Mesothelial cell of epicardium (in vitro differentiated cells): ENCODE measurements around the gene TSPEAR. TPM values are rescaled to one million over a fixed set of nuclear protein-coding genes. Genes with fewer than 3 reads are reported as not detected.

Experiments used
- DNase-seq, 2 experiments: peaks; one replicate each; pipeline ENCODE4 v3.0.0; 2021; ENCODE audit warnings: low spot score in 2 of 2; ENCODE audit not compliant: unreplicated experiment in 2 of 2
- H3K27ac Mint-ChIP-seq: 2 replicates; pipeline ENCODE4 v1.8.0; 2021; ENCODE audit warnings: mixed read lengths
- H3K27me3 Mint-ChIP-seq: 2 replicates; pipeline ENCODE4 v1.8.0; 2021; ENCODE audit warnings: low read depth, mixed read lengths
- H3K36me3 Mint-ChIP-seq: 2 replicates; pipeline ENCODE4 v1.8.0; 2021; ENCODE audit warnings: mixed read lengths
- H3K4me1 Mint-ChIP-seq: 2 replicates; pipeline ENCODE4 v1.8.0; 2021; ENCODE audit warnings: mixed read lengths
- H3K4me3 Mint-ChIP-seq: 2 replicates; pipeline ENCODE4 v1.8.0; 2021; ENCODE audit warnings: mild to moderate bottlenecking, moderate library complexity, mixed read lengths
- H3K9me3 Mint-ChIP-seq: 2 replicates; pipeline ENCODE4 v1.8.0; 2021; ENCODE audit warnings: mixed read lengths
- CTCF ChIP-seq: fragments of 200-600 bp; sonication (generic); IDR thresholded peaks from one replicate; pipeline ENCODE4 v1.5.0; 2021; ENCODE audit warnings: antibody characterized with exemption; ENCODE audit not compliant: unreplicated experiment
- total RNA-seq: library from RNA; stranded (reverse); gene quantifications from 3 replicates; pipeline ENCODE4 v1.2.1, GENCODE V29; 2021

TSPEAR gene
- total RNA-seq, 1 donor from 2014 or later = 0.11 TPM

GRCh38 chr21:44530221-44530902, 181.0 kb downstream of the TSPEAR start:
- DNase-seq = no peak
- Mint-ChIP-seq H3K36me3 (no peaks in the 10 kb centered on the region), H3K27ac (no peak overlapping the region), H3K4me1 (no peaks in the 10 kb centered on the region), H3K27me3 (no peaks in the 10 kb centered on the region), H3K4me3 (no peak overlapping the region), H3K9me3 (no peaks in the 10 kb centered on the region)
- TF ChIP-seq CTCF = no peak

GRCh38 chr21:44529503-44530125, 181.8 kb downstream of the TSPEAR start:
- DNase-seq = no peak

GRCh38 chr21:44529011-44529421, 182.4 kb downstream of the TSPEAR start:
- no peaks in the 10 kb centered on the region for H3K27me3 Mint-ChIP-seq
- TF ChIP-seq CTCF = no peak
- no peaks in the 10 kb centered on the region for H3K9me3 Mint-ChIP-seq
- DNase-seq = no peak
- H3K4me1 Mint-ChIP-seq = no peaks in the 10 kb centered on the region
- H3K36me3 Mint-ChIP-seq = no peaks in the 10 kb centered on the region
- H3K27ac Mint-ChIP-seq = no peak overlapping the region
- H3K4me3 Mint-ChIP-seq = no peak overlapping the region

More at GRCh38 chr21:44529503-44530125, 181.8 kb downstream of the TSPEAR start:
- Mint-ChIP-seq H3K27me3 (no peaks in the 10 kb centered on the region), H3K4me1 (no peaks in the 10 kb centered on the region), H3K9me3 (no peaks in the 10 kb centered on the region), H3K36me3 (no peaks in the 10 kb centered on the region), H3K27ac (no peak overlapping the region), H3K4me3 (no peak overlapping the region)
- no peak for TF ChIP-seq CTCF

GRCh38 chr21:44528634-44528995, 182.8 kb downstream of the TSPEAR start:
- DNase-seq = no peak

GRCh38 chr21:44527983-44528633, 183.3 kb downstream of the TSPEAR start:
- no peak overlapping the region for H3K27ac Mint-ChIP-seq
- H3K4me3 Mint-ChIP-seq = no peak overlapping the region
- H3K9me3 Mint-ChIP-seq = no peaks in the 10 kb centered on the region
- H3K27me3 Mint-ChIP-seq = no peaks in the 10 kb centered on the region
- no peak for DNase-seq
- H3K4me1 Mint-ChIP-seq = no peaks in the 10 kb centered on the region
- no peak for TF ChIP-seq CTCF
- no peaks in the 10 kb centered on the region for H3K36me3 Mint-ChIP-seq

More at GRCh38 chr21:44528634-44528995, 182.8 kb downstream of the TSPEAR start:
- no peak for TF ChIP-seq CTCF
- Mint-ChIP-seq H3K9me3 (no peaks in the 10 kb centered on the region), H3K4me1 (no peaks in the 10 kb centered on the region), H3K27ac (no peak overlapping the region), H3K27me3 (no peaks in the 10 kb centered on the region), H3K36me3 (no peaks in the 10 kb centered on the region), H3K4me3 (no peak overlapping the region)
